K562 (cell line): ENCODE data around the gene BAIAP2L2.

Source experiments
- CBX8 ChIP-seq: fragments of 200-600 bp; sonication (generic); IDR thresholded peaks from 2 replicates; pipeline ENCODE4 v1.6.1; 2012; ENCODE audit warnings: borderline replicate concordance, mixed run types, low read depth, mild to moderate bottlenecking, moderate library complexity, mixed read lengths, low read length, control low read depth, inconsistent platforms; ENCODE audit not compliant: poor library complexity, severe bottlenecking; ENCODE audit errors: extremely low read depth
- FOXA1 ChIP-seq: fragments of 450-650 bp; IDR thresholded peaks from 2 replicates; pipeline ENCODE4 v1.6.1; 2016; ENCODE audit warnings: mild to moderate bottlenecking, borderline replicate concordance
- KDM2B ChIP-seq: fragments of 250-450 bp; sonication (Bioruptor Pico); IDR thresholded peaks from 2 replicates; pipeline ENCODE4 v1.8.0; 2021; ENCODE audit warnings: mild to moderate bottlenecking, moderate library complexity
- NBN ChIP-seq: fragments of 450-650 bp; IDR thresholded peaks from 2 replicates; pipeline ENCODE4 v1.6.1; 2016; ENCODE audit warnings: low read depth, mild to moderate bottlenecking
- RAD21 ChIP-seq, 2 experiments: fragments of 250-450 bp in 1 of 2; fragments of 450-650 bp in 1 of 2; sonication (Bioruptor Pico) in 1 of 2; formaldehyde crosslinking in 1 of 2; IDR thresholded peaks in 1 of 2; conservative IDR thresholded peaks in 1 of 2; 2 replicates each; pipeline versions ENCODE4 v1.4.0 to v1.8.0; 2020 to 2022; ENCODE audit warnings: mild to moderate bottlenecking in 2 of 2, moderate library complexity in 1 of 2
- ZSCAN29 ChIP-seq: fragments of 450-650 bp; IDR thresholded peaks from 2 replicates; pipeline ENCODE4 v1.6.1; 2017
- TF ChIP-seq, protein P1 (sequence below): fragments of 250-450 bp; sonication (Bioruptor Pico); IDR thresholded peaks from 2 replicates; pipeline ENCODE4 v1.4.0; 2020; ENCODE audit warnings: mild to moderate bottlenecking

DNA sequence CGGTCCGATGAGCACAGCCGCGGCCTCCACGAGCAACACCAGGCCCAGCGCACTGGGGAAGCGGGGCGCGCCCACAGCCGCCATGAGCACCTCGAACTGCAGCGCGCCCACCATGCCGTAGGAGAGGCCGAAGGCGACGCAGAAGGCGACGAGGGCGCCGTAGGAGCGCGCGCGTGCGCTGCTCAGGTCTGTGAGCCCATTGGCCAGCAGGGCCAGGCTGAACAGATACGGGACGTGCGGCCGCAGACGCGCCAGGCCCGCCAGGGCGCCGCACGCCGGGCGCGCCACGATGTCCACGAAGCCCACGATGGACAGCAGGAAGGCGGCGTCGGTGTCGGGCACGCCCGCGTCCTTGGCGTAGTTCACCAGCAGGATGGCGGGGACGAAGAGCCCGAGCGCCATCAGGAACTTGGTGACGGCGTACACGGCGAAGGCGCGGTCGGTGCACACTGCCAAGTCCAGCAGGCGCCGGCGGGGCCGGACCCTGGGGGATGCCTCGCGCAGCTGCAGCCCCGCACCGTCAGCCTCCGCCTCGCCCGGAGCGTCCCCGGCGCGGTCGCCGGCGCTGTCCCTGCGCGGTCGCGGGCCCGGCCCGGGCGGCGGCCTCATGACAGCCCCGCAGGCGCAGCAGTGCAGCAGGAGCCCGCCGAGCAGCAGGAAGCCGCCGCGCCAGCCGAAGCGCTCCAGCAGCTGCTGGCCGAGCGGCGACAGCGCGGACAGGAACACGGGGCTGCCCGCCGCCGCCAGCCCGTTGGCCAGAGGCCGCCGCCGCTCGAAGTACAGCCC lies 29.4 kb downstream of the BAIAP2L2 start:
- no peak for TF ChIP-seq RAD21 (CRISPR knock-in tag; conservative IDR thresholded peaks at IDR 0.05 in 1 of 2, IDR thresholded peaks at IDR 0.05 in 1 of 2)
- TF ChIP-seq KDM2B: no peak
- TF ChIP-seq ZSCAN29: no peak
- TF ChIP-seq CBX8: no peak
- TF ChIP-seq, protein P1, sequence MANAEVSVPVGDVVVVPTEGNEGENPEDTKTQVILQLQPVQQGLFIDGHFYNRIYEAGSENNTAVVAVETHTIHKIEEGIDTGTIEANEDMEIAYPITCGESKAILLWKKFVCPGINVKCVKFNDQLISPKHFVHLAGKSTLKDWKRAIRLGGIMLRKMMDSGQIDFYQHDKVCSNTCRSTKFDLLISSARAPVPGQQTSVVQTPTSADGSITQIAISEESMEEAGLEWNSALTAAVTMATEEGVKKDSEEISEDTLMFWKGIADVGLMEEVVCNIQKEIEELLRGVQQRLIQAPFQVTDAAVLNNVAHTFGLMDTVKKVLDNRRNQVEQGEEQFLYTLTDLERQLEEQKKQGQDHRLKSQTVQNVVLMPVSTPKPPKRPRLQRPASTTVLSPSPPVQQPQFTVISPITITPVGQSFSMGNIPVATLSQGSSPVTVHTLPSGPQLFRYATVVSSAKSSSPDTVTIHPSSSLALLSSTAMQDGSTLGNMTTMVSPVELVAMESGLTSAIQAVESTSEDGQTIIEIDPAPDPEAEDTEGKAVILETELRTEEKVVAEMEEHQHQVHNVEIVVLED (CRISPR knock-in tag): no peak
- no peak for TF ChIP-seq NBN
- no peak for TF ChIP-seq FOXA1
